IMR-90 (cell line): ENCODE measurements around the gene NUDT1. TPM values are rescaled to one million over a fixed set of nuclear protein-coding genes. Genes with fewer than 3 reads are reported as not detected.

Source experiments
- ATAC-seq: fragments of 200-7000 bp; cut with Tn5 transposase; 2 replicates; pipeline ENCODE4 v1.9.1; 2020; ENCODE audit warnings: low read depth, mild to moderate bottlenecking, moderate library complexity
- BruUV-seq: library from RNA; stranded (reverse); fragments of 400-500 nt; replicated peaks from 2 replicates; lab custom pipeline; 2021; lab: Mats Ljungman, UMichigan
- CTCF ChIA-PET: fragments of 300-600 bp; formaldehyde crosslinking; extraction: SDS; loops from one replicate; lab custom pipeline; 2021; ENCODE audit warnings: antibody characterized with exemption; lab: Yijun Ruan, JAX
- POLR2A ChIA-PET: fragments of 300-600 bp; sonication (Branson Sonifier 250); formaldehyde crosslinking; loops from one replicate; lab custom pipeline; 2022; ENCODE audit warnings: antibody characterized with exemption; ENCODE audit not compliant: unreplicated experiment; lab: Charles Lee
- DNase-seq: peaks from one replicate; pipeline ENCODE4 v3.0.0; 2013
- H2AFZ ChIP-seq: replicated peaks from 2 replicates; pipeline ENCODE3; 2013; ENCODE audit warnings: low read length, mild to moderate bottlenecking; ENCODE audit not compliant: poor library complexity
- H2AK5ac ChIP-seq: 2 replicates; pipeline ENCODE4 v1.6.1; 2013; ENCODE audit warnings: low read depth, low read length, inconsistent platforms
- H2AK9ac ChIP-seq: replicated peaks from 2 replicates; pipeline ENCODE3; 2013; ENCODE audit warnings: mild to moderate bottlenecking, low read depth, low read length, moderate library complexity; ENCODE audit not compliant: poor library complexity
- H2BK120ac ChIP-seq: 2 replicates; pipeline ENCODE4 v1.6.1; 2013; ENCODE audit warnings: low read depth, low read length, inconsistent platforms
- H2BK15ac ChIP-seq: 3 replicates; pipeline ENCODE4 v1.6.1; 2013; ENCODE audit warnings: low read depth, low read length, inconsistent platforms
- H2BK20ac ChIP-seq: 2 replicates; pipeline ENCODE4 v1.6.1; 2013; ENCODE audit warnings: low read depth, mild to moderate bottlenecking, inconsistent platforms, low read length, moderate library complexity
- H2BK5ac ChIP-seq: 2 replicates; pipeline ENCODE4 v1.6.1; 2013; ENCODE audit warnings: mild to moderate bottlenecking, low read depth, low read length, inconsistent platforms; ENCODE audit not compliant: poor library complexity, severe bottlenecking
- H3K14ac ChIP-seq: replicated peaks from 2 replicates; pipeline ENCODE4 v1.6.1; 2013; ENCODE audit warnings: low read depth, low read length, inconsistent platforms
- H3K18ac ChIP-seq: 2 replicates; pipeline ENCODE4 v1.6.1; 2013; ENCODE audit warnings: low read depth, low read length, control low read depth
- H3K23ac ChIP-seq: 2 replicates; pipeline ENCODE4 v1.6.1; 2013; ENCODE audit warnings: low read depth, low read length, inconsistent platforms
- H3K27ac ChIP-seq: 2 replicates; pipeline ENCODE4 v1.5.1; 2013; ENCODE audit warnings: mild to moderate bottlenecking, control low read depth, low read length; ENCODE audit not compliant: insufficient read depth
- H3K27me3 ChIP-seq: 2 replicates; pipeline ENCODE4 v1.6.1; 2013; ENCODE audit warnings: low read length; ENCODE audit not compliant: control insufficient read depth, insufficient read depth
- H3K36me3 ChIP-seq: 2 replicates; pipeline ENCODE4 v1.6.1; 2013; ENCODE audit warnings: low read length, mixed read lengths; ENCODE audit not compliant: control insufficient read depth, insufficient read depth
- H3K4ac ChIP-seq: 2 replicates; pipeline ENCODE4 v1.6.1; 2013; ENCODE audit warnings: low read depth, low read length, inconsistent platforms
- H3K4me1 ChIP-seq: 2 replicates; pipeline ENCODE4 v1.6.1; 2013; ENCODE audit warnings: low read length, mixed read lengths; ENCODE audit not compliant: control insufficient read depth, insufficient read depth
- H3K4me2 ChIP-seq: 2 replicates; pipeline ENCODE4 v1.6.1; 2013; ENCODE audit warnings: low read depth, mild to moderate bottlenecking, control low read depth, low read length, moderate library complexity
- H3K4me3 ChIP-seq: 2 replicates; pipeline ENCODE4 v1.5.1; 2013; ENCODE audit warnings: low read depth, mild to moderate bottlenecking, control low read depth, low read length, moderate library complexity; ENCODE audit not compliant: insufficient read depth
- H3K56ac ChIP-seq: 2 replicates; pipeline ENCODE4 v1.6.1; 2013; ENCODE audit warnings: low read length, inconsistent platforms; ENCODE audit not compliant: insufficient read depth; ENCODE audit errors: extremely low read depth
- H3K79me1 ChIP-seq, 2 experiments: 2 replicates each; pipeline ENCODE4 v1.6.1; 2013; ENCODE audit warnings: low read length in 2 of 2, inconsistent platforms in 1 of 2, low read depth in 1 of 2
- H3K9ac ChIP-seq: 2 replicates; pipeline ENCODE4 v1.6.1; 2013; ENCODE audit warnings: low read depth, low read length, control low read depth
- H3K9me1 ChIP-seq: 2 replicates; pipeline ENCODE4 v1.6.1; 2013; ENCODE audit warnings: low read length, inconsistent platforms; ENCODE audit not compliant: insufficient read depth
- H3K9me3 ChIP-seq: 2 replicates; pipeline ENCODE4 v1.6.1; 2013; ENCODE audit warnings: low read length; ENCODE audit not compliant: control insufficient read depth, insufficient read depth
- H4K20me1 ChIP-seq: 2 replicates; pipeline ENCODE4 v1.6.1; 2013; ENCODE audit warnings: low read length, inconsistent platforms; ENCODE audit not compliant: insufficient read depth
- H4K5ac ChIP-seq: 2 replicates; pipeline ENCODE4 v1.6.1; 2013; ENCODE audit warnings: mild to moderate bottlenecking, low read depth, low read length, control low read depth
- H4K8ac ChIP-seq, 2 experiments: 2 replicates each; pipeline ENCODE4 v1.6.1; 2013; ENCODE audit warnings: low read depth in 2 of 2, low read length in 2 of 2, control low read depth in 1 of 2, inconsistent platforms in 1 of 2
- H4K91ac ChIP-seq: 2 replicates; pipeline ENCODE4 v1.6.1; 2013; ENCODE audit warnings: low read depth, low read length, inconsistent platforms; ENCODE audit not compliant: insufficient read depth
- MXI1 ChIP-seq: IDR thresholded peaks from 2 replicates; pipeline ENCODE4 v1.6.1; 2012; ENCODE audit warnings: low read depth, mild to moderate bottlenecking, low read length, moderate library complexity, borderline replicate concordance
- RFX5 ChIP-seq: IDR thresholded peaks from 2 replicates; pipeline ENCODE4 v1.8.0; 2012; ENCODE audit warnings: low read depth, mild to moderate bottlenecking, low read length, moderate library complexity
- USF2 ChIP-seq: fragments of 150-350 bp; IDR thresholded peaks from 2 replicates; pipeline ENCODE4 v1.6.1; 2017; ENCODE audit warnings: mild to moderate bottlenecking, antibody characterized with exemption, low read length, low read depth
- WGBS, 2 experiments: methylation state at CpG; one replicate each; pipeline versions ENCODE4 v1.1.5 to v1.1.7; 2013; ENCODE audit warnings: missing lambda C conversion rate in 2 of 2; ENCODE audit not compliant: insufficient read length in 1 of 2; ENCODE audit errors: extremely low coverage in 2 of 2; 5-methylcytosine and 5-hydroxymethylcytosine counted together
- dilution Hi-C: fragments of 300-500 bp; cut with HindIII; formaldehyde crosslinking; loops from one replicate; pipeline ENCODE4 v1.14.3; 2018; ENCODE audit warnings: low sequenced_read_pairs; ENCODE audit not compliant: unreplicated experiment
- in situ Hi-C: fragments of 300-500 bp; cut with MboI; formaldehyde crosslinking; loops from 3 replicates; pipeline ENCODE4 v1.14.3; 2019; ENCODE audit warnings: low sequenced_read_pairs, inconsistent platforms, mixed read lengths
- intact Hi-C: fragments of 100-400 bp; cut with micrococcal nuclease; formaldehyde crosslinking; loops from 2 replicates; pipeline ENCODE4 v1.10.0; 2022
- polyA plus RNA-seq, 3 experiments: library from polyadenylated mRNA; depleted of rRNA; stranded (reverse); fragments of >200 nt; gene quantifications; 2 replicates each; pipeline ENCODE4 v1.2.3, GENCODE V29; 2012; ENCODE audit warnings: low replicate concordance in 1 of 3
- total RNA-seq: library from RNA; depleted of rRNA; stranded (reverse); fragments of >200 nt; gene quantifications from 2 replicates; pipeline ENCODE4 v1.2.3, GENCODE V29; 2012

NUDT1 gene
- total and polyA plus RNA-seq, 2 of the 4 experiments (the other 2 are of a cell fraction): 33.4 to 49.1 TPM

- Histone ChIP-seq H3K4ac (no peak overlapping the region), H2AK5ac (no peak overlapping the region), H3K23ac (no peak overlapping the region), H4K5ac (no peak overlapping the region), H3K56ac (no peak overlapping the region), H3K4me1 (no peaks in the 10 kb centered on the region), H3K27me3 (no peaks in the 10 kb centered on the region), H3K9me1 (peaks cover 10% of the 10 kb centered on the region), H2AK9ac (no peak overlapping the region), H3K14ac (no peak overlapping the region), H3K9me3 (no peaks in the 10 kb centered on the region), H3K4me3 (no peak overlapping the region), H4K8ac (no peak overlapping the region), H3K79me1 (peaks cover 14 to 56% of the 10 kb centered on the region in 2 experiments), H4K20me1 (peaks cover 3% of the 10 kb centered on the region; the same call in 1 of the 2 replicates), H2BK5ac (no peak overlapping the region), H3K27ac (no peak overlapping the region), H2AFZ (no peak overlapping the region), H2BK15ac (no peak overlapping the region), H2BK120ac (no peak overlapping the region), H3K36me3 (no peaks in the 10 kb centered on the region), H2BK20ac (no peak overlapping the region), H3K9ac (no peak overlapping the region), H4K91ac (no peak overlapping the region), H3K4me2 (no peak overlapping the region), H3K18ac (no peak overlapping the region)
- no TSS peak for BruUV-seq
- ChIA-PET POLR2A (no interaction called here), CTCF (no interaction called here)
- TF ChIP-seq USF2 (no peak), RFX5 (no peak), MXI1 (no peak)
- DNase-seq (no peak), ATAC-seq (no peak)
- dilution Hi-C loops (no loop called here), in situ Hi-C loops (no loop called here), intact Hi-C loops (no loop called here)
- 85% methylated on average over 5 of the region's 13 CpGs; no CpG with 5 or more reads in 1 of the 2 experiments for WGBS, 2 experiments
Measured at GRCh38 chr7:2289621-2290020, 47.6 kb downstream of the NUDT1 start.
